Measurements from ENCODE around the gene NR6A1.
A peak's percentile ranks its signal among the peaks of the same experiment; 100 is the strongest.

NR6A1 gene

GRCh38 chr9:124695280-124695890, 75.7 kb downstream of the NR6A1 start:
- TF ChIP-seq RARB (CRISPR knock-in tag; IDR thresholded peaks at IDR 0.05) (no peak), ZNF565 (CRISPR knock-in tag; conservative IDR thresholded peaks at IDR 0.05; ENCODE audit: low read depth) (no peak), ZNF70 (CRISPR knock-in tag; IDR thresholded peaks at IDR 0.05) (no peak), TCF4 (CRISPR knock-in tag; IDR thresholded peaks at IDR 0.05; ENCODE audit: borderline replicate concordance) (no peak), SNAI2 (CRISPR knock-in tag; IDR thresholded peaks at IDR 0.05) (no peak), CSDC2 (CRISPR knock-in tag; IDR thresholded peaks at IDR 0.05) (no peak), ZFP3 (CRISPR knock-in tag; IDR thresholded peaks at IDR 0.05) (no peak), ISL1 (CRISPR knock-in tag; IDR thresholded peaks at IDR 0.05) (no peak), GLIS3 (CRISPR knock-in tag; IDR thresholded peaks at IDR 0.05) (no peak), OSR1 (CRISPR knock-in tag; IDR thresholded peaks at IDR 0.05) (no peak), TOX (CRISPR knock-in tag; IDR thresholded peaks at IDR 0.05; ENCODE audit: borderline replicate concordance) (no peak), ARNTL (CRISPR knock-in tag; IDR thresholded peaks at IDR 0.05; ENCODE audit: borderline replicate concordance, low read depth) (no peak), PPARA (CRISPR knock-in tag; IDR thresholded peaks at IDR 0.05; ENCODE audit: borderline replicate concordance) (no peak), ZFP30 (CRISPR knock-in tag; IDR thresholded peaks at IDR 0.05) (no peak), CREB5 (CRISPR knock-in tag; IDR thresholded peaks at IDR 0.05; ENCODE audit: low read depth) (no peak), ZNF8 (CRISPR knock-in tag; IDR thresholded peaks at IDR 0.05) (no peak), ESRRG (CRISPR knock-in tag; IDR thresholded peaks at IDR 0.05) (no peak)
- TF ChIP-seq, protein P1, sequence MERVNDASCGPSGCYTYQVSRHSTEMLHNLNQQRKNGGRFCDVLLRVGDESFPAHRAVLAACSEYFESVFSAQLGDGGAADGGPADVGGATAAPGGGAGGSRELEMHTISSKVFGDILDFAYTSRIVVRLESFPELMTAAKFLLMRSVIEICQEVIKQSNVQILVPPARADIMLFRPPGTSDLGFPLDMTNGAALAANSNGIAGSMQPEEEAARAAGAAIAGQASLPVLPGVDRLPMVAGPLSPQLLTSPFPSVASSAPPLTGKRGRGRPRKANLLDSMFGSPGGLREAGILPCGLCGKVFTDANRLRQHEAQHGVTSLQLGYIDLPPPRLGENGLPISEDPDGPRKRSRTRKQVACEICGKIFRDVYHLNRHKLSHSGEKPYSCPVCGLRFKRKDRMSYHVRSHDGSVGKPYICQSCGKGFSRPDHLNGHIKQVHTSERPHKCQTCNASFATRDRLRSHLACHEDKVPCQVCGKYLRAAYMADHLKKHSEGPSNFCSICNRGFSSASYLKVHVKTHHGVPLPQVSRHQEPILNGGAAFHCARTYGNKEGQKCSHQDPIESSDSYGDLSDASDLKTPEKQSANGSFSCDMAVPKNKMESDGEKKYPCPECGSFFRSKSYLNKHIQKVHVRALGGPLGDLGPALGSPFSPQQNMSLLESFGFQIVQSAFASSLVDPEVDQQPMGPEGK (CRISPR knock-in tag; IDR thresholded peaks at IDR 0.05; ENCODE audit: borderline replicate concordance) = no peak
- TF ChIP-seq, protein P2, sequence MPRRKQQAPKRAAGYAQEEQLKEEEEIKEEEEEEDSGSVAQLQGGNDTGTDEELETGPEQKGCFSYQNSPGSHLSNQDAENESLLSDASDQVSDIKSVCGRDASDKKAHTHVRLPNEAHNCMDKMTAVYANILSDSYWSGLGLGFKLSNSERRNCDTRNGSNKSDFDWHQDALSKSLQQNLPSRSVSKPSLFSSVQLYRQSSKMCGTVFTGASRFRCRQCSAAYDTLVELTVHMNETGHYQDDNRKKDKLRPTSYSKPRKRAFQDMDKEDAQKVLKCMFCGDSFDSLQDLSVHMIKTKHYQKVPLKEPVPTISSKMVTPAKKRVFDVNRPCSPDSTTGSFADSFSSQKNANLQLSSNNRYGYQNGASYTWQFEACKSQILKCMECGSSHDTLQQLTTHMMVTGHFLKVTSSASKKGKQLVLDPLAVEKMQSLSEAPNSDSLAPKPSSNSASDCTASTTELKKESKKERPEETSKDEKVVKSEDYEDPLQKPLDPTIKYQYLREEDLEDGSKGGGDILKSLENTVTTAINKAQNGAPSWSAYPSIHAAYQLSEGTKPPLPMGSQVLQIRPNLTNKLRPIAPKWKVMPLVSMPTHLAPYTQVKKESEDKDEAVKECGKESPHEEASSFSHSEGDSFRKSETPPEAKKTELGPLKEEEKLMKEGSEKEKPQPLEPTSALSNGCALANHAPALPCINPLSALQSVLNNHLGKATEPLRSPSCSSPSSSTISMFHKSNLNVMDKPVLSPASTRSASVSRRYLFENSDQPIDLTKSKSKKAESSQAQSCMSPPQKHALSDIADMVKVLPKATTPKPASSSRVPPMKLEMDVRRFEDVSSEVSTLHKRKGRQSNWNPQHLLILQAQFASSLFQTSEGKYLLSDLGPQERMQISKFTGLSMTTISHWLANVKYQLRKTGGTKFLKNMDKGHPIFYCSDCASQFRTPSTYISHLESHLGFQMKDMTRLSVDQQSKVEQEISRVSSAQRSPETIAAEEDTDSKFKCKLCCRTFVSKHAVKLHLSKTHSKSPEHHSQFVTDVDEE (CRISPR knock-in tag; IDR thresholded peaks at IDR 0.05) = no peak
- TF ChIP-seq, protein P3, sequence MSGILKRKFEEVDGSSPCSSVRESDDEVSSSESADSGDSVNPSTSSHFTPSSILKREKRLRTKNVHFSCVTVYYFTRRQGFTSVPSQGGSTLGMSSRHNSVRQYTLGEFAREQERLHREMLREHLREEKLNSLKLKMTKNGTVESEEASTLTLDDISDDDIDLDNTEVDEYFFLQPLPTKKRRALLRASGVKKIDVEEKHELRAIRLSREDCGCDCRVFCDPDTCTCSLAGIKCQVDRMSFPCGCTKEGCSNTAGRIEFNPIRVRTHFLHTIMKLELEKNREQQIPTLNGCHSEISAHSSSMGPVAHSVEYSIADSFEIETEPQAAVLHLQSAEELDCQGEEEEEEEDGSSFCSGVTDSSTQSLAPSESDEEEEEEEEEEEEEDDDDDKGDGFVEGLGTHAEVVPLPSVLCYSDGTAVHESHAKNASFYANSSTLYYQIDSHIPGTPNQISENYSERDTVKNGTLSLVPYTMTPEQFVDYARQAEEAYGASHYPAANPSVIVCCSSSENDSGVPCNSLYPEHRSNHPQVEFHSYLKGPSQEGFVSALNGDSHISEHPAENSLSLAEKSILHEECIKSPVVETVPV (CRISPR knock-in tag; IDR thresholded peaks at IDR 0.05) = no peak
- ATAC-seq = peak; percentile 54

- ATAC-seq = no peak
- TF ChIP-seq BACH2 (CRISPR knock-in tag; IDR thresholded peaks at IDR 0.05; ENCODE audit: borderline replicate concordance) (no peak), ARNTL (CRISPR knock-in tag; IDR thresholded peaks at IDR 0.05; ENCODE audit: borderline replicate concordance, low read depth) (no peak), TOX (CRISPR knock-in tag; IDR thresholded peaks at IDR 0.05; ENCODE audit: borderline replicate concordance) (0 out of 2 replicates have a peak, but pooled peaks have one; percentile 46), ZNF565 (CRISPR knock-in tag; conservative IDR thresholded peaks at IDR 0.05; ENCODE audit: low read depth) (no peak), ZC3H10 (CRISPR knock-in tag; IDR thresholded peaks at IDR 0.05) (0 out of 2 replicates have a peak, but pooled peaks have one; percentile 54)
- TF ChIP-seq, protein P3 (CRISPR knock-in tag; IDR thresholded peaks at IDR 0.05) = no peak
Observed at GRCh38 chr9:124694414-124695279, 76.5 kb downstream of the NR6A1 start.

Measured in SK-N-SH treated with all-trans-retinoic acid at 6 μM for 48 hours (cell line).